Measurements from ENCODE around the gene CBX6. TPM values are rescaled to one million over a fixed set of nuclear protein-coding genes. Genes with fewer than 3 reads are reported as not detected.

CBX6 gene
- polyA plus RNA-seq, 5 donors: 20.9 to 42.7 (median 35.2) TPM

DNA sequence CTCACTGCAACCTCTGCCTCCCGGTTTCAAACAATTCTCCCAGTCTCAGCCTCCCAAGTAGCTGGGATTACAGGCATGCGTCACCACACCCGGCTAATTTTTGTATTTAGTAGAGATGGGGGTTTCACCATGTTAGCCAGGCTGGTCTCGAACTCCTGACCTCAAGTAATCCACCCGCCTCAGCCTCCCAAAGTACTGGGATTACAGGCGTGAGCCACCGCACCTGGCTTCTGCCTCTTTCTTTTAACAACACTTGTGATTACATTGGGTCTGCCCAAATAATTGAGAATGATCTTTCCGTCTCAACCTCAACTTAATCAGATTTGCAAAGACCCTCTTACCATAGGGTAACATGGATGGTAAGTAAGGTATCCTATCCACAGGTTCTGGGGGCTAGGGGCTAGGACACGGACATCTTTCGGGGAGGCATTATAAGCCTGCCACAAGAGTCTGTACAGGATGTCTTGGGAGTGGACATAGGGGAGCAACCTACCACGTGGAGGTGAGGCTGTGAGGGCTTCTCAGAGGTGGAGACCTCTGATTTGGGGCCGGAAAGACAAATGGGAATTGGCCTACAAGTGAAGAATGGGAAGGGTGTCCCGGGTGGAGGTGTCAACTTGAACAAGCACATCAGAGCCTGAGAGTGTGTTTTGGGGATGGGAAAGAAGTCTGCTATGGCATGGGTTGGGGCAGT lies 2.7 kb upstream of the CBX6 start:
- no peak for DNase-seq

DNA sequence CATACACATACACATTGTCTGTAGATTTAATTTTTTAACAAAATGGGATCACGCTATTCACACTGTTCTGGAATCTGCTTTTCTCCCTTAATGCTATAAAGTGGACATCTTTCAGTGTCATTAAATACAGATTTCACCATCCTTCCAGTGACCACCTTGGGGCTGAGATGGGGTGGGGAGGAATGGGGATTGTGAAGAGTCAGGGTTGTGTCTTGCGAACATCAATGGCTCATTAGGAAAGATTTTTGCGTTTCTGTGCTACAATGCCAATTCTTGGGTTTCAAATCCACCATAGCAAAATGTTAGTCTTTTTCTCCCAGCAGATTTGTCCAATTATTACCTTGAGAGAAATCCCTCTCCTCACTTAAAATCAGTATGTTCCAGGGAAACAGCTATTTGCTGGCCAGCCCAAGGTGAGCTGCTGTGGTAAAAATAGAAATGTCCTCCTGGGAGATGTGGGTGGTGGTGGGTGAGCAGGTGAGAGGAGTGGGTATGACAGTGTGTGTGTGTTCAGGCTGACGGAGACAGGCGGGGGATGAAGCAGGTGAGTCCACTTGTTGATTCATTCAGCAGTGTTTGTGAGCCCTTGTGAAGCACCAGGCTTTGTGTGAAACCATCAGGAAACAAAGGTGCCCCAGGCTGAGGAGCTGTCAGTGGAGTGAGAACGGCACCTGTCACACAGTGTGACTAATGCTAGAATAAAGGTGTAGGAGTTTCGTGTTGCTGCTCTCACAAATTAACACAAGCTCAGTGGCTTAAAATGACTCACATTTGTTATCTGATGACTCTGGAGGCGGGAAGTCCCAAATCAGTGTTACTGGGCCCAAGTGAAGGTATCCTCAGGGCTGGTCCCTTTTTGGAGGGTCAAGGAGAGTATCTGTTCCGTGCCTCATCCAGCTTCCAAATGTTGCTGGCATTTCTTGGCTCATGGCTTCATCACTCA lies 1.7 kb upstream of the CBX6 start:
- DNase-seq: no peak

DNA sequence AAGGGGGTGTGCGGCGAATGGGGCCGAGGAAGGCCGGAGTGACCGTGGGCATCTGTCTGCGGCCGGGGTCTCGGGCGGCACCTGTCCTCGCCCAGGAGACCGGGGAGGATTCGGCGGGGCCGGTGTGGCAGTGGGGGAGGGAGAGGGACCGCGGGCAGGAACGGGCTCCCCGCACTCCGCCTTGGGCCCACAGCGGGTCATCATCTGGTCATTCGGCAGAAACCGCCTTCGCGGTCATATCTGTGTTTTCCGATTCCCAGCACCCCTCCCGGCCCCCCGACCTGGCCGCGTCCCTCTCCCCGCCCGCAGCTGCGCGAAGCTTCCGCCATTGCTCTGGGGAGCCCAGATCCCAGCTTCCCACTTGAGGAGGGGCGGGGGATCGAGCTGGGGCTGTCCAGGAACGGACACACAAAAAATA lies 824 bp upstream of the CBX6 start:
- DNase-seq: peak; percentile 68 to 73

DNA sequence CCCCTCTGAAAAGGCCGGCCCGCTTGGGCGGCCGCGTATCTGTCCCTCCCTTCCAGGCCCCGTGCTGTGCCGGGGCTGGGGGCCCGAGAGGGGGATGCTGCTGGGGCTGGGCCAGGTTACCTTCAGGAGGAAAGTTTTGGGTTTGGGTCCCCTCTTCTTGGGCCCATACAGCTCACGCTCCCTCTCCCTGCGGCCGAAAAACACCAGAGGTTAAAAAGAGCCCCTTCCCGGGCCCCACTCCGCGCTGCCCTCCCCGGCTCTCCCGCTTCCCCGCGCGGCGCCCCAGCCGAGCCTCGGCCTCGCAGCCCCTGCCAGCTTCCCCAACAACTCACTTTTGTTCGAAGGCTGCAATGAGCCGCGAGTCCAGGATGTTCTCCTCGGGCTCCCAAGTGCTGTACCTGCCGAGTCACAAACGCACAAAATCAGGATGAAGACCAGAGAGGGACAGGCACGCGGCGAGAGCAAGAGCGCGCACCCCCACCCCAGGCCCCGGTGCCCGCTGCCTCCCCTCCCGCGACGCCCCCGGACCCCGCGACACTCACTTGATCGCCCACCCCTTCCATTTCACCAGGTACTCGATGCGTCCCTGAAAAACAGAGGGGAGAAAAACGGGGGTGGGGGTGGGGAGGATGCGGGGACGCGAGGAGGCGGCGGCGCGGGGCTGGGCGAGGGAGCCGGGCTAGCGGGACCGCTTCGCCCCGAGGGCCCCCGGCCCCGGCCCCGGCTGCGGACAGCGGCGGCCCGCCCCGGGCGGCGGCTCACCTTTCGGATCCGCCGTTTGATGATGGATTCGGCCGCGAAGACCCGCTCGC lies 450 bp downstream of the CBX6 start:
- no peak for DNase-seq

DNA sequence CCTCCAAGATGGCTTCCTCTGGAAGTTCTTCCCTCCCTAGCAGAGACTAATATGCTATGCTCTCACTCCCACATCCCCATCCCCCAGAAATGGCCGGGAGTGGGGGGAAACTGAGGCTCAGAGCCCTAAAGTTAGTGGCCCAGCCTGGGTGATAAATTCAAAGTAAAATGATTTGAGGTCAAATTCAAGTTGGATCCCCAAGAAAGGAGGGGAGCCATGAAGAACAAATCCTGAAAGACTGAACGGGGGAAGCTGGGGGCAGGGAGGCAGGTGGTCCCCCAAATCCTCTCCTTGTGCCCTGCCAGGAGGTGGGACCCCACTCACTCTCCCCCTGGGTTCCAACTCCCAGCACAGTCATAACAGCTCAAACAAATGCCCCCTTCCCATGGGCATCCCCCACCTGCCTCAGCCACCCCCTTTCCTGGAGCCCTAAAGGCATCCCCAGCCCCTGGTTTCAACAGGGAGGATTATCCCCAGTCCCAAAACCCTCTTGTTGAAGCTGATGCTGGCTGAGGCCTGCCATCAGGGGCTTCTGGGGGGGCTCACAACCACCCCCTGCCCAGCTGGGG lies 1.1 kb downstream of the CBX6 start:
- no peak for DNase-seq

DNA sequence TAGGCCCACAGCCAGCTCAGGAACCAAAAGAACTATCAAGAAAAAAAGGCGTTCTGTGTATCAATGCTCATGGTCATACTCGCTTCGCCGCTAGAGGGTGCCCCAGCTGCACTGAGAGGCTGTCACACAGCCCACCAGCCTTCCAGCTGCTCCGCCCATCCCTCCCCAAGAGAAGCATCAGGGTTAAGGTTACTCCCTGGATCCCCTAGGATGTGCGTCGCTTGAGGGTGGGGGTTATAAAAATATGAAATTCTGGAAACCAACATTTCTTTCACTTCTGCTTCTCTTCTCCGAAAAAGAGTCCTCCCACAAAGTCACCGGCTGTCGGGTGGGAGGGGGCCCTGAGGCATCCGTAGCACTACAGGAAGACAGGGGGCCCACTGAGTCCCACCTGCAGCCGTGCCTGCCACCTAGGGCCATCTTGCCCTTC lies 1.7 kb downstream of the CBX6 start:
- peak; percentile 70 to 78 for DNase-seq

DNA sequence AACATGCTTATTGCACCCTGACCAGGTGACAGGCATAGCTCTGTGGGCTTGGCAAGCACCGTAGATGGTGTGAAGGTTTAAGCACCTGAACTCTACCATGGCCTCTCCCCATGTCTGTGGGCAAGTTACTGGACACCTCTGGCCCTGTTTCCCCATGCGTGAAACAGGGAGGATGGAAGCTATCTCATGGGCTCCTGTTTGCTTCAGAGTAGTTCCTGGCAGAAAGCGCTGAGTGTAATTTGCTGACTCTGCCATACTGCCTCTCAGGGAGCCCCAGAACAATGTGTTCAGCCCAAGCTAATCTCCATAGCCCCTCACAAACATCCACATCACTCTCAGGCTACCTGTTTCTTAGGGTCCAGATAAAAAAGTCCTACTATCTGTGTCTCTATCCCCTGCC lies 2.4 kb downstream of the CBX6 start:
- no peak for DNase-seq

DNA sequence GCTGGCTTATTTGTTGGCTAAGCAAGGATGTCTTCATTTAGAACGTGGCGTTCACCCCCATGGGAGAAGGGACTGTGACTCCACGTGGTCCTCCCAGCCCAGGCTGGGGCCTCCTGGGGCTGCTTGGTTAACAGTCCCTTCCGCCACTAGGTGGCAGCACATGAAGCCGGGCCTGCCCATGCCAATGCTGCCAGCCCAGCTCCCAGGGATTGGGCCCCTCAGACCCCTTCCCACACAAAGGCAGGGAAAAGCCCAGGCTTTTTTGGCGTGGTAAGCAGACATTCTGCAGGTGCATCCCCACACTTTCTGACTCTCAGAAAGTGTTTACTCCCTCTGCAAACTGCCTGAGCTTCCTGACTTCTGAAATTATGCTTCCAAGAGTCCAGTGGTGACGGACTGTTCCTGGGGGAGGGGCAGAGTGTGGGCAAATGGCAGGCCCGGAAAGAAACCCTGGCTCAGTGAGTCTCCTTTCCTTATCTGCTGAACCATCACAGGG lies 3.1 kb downstream of the CBX6 start:
- DNase-seq: peak in 1 of 2 donors; percentile 68

DNA sequence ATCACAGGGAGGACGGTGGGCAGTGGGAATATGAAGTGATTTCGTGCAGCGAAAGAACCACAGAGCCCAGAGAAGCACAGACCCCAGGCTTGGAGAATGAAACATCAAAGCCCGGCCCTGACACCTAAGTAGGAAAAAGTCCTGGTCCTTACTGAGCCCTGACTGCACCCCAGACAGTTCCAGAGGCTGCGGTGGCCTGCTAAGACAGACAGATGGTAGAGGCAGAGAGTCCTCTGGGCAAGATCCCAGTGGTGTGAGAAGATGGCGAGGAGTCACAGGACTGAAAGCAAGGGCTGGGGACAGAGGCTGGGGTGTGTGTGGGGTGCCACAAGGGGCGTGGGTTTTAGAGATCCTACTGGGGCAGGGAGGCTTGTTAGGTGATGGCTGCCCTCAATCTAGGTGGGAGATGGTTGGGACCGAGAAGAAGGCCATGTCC lies 3.7 kb downstream of the CBX6 start:
- DNase-seq: no peak

DNA sequence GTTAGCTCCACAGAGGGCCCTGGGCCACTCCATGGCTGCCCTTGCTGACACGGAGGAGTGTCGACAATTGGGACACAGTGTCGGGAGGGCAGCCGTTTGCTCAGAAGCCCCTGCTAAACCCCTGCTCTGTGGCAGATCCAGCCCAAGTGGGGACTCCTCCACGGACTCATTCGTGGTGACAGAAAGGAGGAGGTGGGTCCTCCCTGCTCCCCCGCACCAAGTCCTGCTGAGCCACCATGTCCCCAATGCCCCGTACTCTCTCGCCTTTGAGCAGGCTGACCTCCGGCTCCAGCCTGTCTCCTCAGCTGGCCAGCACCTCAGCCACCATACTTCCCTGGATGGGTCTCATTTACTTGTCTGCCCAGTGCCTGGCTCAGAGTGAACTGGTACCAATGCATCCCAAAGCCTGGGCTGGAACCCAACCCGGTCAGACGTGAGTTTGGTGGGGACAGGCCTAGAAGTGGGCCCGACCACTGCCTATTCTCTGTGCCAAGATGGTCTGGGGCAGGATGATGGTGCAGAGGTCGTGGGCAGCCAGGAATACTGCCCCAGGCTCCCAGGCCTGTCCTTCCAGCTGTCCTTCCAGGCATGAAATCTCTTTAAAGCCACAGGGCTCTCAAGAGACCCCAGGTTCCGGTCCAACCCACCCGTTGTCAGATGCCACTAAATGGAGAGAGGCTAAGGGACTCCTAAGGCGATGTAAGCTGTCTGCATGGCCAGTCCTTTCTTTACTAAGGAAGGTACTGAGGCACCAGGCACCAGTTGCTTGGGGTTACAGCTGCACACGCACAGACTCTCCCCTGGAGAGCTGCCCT lies 4.3 kb downstream of the CBX6 start:
- DNase-seq: no peak

DNA sequence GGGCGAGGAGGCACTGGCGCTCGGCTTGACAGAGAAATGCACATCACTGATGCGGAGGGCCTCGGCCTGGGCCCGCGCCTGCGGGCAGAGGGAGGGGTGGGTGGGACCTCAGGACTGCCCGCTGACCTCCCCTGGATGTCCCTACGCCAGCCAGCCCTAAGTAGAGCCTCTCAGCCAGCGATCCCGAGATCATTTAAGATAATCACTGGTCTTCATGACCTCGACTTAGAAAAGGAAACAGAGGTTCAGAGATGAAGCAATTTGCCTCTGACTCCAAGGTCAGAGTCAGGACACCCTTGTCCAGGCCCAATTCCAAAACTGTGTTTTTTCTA lies 4.9 kb downstream of the CBX6 start:
- DNase-seq: no peak

DNA sequence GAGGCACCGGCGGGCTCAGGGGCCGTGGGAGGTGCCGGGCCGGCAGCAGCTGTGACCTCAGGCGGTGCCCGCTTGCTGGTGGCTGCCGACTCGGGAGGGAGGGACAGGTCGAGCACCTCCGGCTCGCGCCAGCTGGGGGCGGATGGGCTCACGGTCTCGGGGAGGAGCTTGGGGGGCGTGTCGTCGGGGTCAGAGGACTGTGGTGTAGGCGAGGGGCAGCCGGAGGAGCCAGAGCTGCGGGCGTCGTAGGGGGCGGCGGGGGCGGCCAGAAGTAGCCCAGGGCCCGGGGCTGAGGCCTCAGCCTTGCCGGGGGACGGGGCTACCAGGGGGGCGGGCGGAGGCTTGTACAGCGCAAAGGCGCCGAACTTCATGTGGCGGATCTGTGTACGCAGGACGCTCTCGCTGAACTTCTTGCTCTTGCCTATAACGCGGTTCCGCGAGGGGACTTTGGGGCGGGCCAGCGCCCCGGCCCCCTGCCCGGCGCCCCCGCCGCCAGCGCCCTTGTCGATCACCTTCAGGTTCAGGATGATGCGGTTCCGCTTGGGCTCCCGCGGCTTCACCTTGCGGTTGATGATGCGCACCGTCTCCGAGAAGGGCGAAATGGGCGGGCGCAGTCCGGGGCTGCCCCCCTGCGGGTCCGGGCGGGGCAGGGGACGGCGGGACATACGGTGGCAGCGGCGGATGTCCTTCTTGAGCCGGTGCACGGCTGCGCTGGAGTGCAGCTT lies 5.5 kb downstream of the CBX6 start:
- no peak for DNase-seq

DNA sequence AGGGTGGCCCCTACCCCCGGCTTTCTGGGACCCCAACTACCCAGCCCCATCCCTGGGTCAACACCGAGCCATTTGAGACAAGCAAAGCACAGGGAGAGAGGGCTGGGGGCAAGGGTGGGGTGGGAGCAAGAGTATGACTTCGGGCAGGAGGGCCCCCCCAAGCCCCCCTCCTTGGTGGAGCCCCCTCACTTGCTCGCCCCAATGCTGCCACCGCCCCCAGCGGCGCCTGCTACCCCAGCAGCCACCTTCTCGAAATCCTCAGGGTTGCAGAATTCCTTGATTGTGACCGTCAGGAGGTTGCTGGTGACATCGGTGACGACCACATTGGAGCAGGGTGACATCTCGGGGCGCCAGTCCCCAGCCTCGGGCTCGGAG lies 6.0 kb downstream of the CBX6 start:
- DNase-seq: no peak

DNA sequence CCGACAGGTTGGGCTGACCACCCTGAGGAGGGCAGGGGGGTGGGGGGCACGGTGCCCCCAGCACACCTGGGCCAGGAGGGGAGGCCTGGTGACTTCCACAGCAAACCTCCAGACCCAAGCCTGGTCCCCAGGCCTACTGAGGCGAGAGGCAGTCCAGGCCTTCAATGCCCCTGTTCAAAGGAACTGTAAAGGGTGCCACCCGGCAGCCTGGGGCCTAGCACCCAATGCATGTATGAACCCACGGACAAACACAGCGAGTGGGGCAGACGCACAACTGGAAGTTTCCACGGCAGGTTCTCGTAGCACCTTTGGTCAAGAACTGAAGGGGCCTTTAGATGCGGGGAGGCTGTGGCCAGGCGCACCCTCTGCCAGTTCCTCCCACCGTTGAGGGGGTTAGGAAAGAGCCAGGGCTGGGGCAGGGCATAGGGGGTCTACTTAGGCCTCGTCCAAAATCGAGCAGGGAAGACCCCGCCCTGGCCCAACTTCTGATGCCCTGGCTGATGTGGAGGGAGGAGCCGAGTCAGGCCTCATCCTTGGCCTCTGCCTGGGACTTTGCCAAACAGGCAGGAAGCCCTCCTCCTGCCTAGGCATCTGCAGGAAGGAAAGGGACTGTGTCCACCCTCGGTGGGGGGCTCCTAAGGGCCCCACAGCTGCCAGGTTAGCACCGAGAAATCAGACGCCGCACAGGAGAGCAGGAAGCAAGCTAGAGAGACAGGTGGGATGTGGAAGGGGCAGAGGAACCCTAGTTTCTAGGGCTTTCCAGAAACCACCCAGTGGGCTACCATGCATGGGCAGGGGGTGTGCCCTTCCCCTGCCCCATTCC lies 6.6 kb downstream of the CBX6 start:
- DNase-seq: no peak

DNA sequence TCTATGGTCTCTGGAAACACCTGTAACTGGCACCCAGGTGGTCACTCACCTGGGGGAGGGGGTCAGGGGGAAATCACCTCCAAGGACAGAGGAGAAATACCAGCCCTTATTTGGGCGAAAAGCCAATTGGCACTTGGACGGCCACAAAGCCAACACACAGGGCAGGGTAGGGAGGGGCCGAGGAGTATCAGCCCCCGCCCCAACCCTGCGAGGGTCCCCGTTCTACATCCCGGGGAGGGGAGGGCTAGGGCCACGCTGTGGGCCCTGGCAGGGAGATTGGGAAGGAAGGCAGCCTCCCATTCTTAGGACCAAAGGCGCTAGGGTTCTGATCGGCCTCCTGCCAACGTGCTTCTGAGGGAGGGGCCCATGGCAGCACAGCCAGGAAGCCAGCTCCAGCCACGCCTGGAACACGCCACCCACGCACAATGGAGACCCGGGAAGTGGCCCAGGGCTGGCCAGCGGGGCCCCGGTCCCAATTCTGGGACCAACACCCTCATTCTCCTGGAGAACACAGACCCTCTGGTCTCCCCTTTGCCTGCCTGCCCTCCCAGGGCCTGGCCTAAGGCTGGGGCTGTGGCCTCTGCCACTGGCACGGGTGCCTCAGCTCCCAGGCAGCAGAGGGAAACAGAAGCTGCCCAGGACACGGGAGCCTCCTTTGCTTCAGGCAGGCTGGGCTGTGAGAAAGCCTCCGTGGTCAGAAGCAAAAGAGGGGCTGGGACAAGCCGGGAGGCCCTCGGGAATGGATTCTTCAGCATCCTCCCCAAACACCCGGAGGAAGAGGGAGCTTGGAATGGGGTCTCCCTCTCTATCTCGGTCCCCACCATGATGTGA lies 7.4 kb downstream of the CBX6 start:
- no peak for DNase-seq

DNA sequence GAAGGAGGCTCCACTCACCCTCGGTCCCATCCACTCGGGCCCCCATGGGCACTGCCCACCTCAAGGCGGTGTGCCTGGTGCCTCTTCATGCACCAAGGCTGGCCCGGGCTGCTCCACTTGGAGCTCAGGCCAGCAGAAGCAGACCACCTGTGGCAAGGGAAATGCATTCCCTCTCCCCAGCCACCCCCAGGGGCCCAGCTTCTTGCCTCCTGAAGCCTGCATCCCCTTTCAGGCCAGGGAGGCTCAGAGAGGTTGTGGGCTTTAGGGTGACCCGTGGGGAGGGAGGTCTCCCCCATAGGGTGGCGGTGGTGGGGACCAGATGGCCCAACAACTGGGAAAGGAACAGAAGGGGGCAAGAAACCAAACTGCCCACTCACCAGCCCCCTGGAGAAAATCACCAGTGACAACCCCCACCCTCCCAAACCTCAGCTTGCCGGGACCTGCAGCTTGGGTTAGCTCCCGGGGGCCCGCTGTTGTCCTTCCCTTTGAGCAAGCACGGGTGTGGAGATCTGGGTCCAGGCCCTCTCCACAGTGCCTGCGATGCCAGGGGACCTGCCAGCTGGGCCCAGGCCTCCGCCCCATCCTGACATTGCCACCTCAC lies 8.4 kb downstream of the CBX6 start:
- DNase-seq: no peak

DNA sequence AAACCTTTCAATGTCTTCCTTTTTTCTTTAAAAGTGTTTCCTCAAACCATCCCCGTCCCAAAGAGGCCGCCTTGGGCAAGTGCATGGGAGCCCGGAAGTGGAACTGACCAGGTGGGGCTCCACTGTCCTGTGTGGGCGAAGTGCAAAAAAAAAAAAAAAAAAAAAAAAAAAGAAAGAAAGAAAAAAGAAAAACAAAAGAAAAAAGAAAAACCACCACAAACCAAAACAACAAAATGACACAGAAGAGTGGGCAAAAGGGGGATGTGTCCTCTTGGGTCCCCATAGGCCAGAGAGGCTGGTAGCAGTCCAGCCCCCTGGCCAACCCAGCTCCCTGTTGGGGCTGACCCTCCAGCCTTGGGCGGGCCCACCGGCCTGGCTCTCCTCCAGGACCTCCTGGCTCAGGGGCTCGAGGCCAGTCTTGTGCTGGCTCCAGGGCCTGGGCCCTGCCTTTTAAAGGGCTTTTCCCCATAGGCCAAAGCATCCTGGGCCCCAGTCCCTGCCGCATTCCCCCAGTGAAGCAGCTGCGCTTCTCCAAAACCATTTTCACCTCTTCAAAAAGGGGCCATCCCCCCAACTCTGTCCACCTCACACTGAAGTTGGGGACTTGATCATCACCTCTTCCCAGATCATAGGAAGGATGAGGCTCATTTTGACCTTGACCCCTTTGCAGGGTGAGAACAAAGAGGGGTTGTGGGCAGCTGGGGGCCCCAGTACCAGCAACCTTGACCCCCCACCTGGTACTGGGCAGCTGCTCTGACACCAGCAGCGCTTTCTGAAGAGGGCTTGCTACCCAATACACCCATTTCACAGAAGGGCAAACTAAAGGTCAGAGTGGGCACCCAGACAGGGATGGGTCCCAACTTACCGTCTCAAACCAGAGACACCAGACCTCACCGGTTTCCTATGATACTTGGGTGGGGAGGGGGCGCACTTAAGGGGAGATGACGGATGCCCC lies 9.4 kb downstream of the CBX6 start:
- peak in 1 of 2 donors; percentile 79 for DNase-seq

Measured in right lung (tissue), 5 donors.